ENCODE data around the gene RECQL5. TPM values are rescaled to one million over a fixed set of nuclear protein-coding genes. Genes with fewer than 3 reads are reported as not detected.

RECQL5 gene
- total RNA-seq, 2 experiments from 2014 or later: 90.0 to 139 TPM

- no peak overlapping the region for H3K27ac ChIP-seq (ENCODE audit: low read depth, low read length, poor library complexity, severe bottlenecking)
- no peak overlapping the region for H3K4me3 ChIP-seq (ENCODE audit: low read depth, low read length, poor library complexity, severe bottlenecking)
- TF ChIP-seq EZH2phosphoT487 (IDR thresholded peaks at IDR 0.05; ENCODE audit: borderline replicate concordance, low read depth, low read length): no peak
- TF ChIP-seq, protein P1, sequence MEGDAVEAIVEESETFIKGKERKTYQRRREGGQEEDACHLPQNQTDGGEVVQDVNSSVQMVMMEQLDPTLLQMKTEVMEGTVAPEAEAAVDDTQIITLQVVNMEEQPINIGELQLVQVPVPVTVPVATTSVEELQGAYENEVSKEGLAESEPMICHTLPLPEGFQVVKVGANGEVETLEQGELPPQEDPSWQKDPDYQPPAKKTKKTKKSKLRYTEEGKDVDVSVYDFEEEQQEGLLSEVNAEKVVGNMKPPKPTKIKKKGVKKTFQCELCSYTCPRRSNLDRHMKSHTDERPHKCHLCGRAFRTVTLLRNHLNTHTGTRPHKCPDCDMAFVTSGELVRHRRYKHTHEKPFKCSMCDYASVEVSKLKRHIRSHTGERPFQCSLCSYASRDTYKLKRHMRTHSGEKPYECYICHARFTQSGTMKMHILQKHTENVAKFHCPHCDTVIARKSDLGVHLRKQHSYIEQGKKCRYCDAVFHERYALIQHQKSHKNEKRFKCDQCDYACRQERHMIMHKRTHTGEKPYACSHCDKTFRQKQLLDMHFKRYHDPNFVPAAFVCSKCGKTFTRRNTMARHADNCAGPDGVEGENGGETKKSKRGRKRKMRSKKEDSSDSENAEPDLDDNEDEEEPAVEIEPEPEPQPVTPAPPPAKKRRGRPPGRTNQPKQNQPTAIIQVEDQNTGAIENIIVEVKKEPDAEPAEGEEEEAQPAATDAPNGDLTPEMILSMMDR (conservative IDR thresholded peaks at IDR 0.05; ENCODE audit: low read length): peak; percentile 77
- H3K9me3 ChIP-seq (ENCODE audit: low read length): no peaks in the 10 kb centered on the region
- no peaks in the 10 kb centered on the region for H4K20me1 ChIP-seq (ENCODE audit: insufficient read depth, low read length)
- H3K9me2 ChIP-seq (ENCODE audit: insufficient read depth, low read length): no peaks in the 10 kb centered on the region
- ChIA-PET POLR2A (no interaction called here), CTCF (ENCODE audit: unreplicated experiment) (interaction anchor here (1.0 to 1.4 kb wide), 3 partner anchors 13 to 129 kb away, joined by 3 to 6 read pairs (median 3); partner anchors contain the start of gene SMIM5)
- no peak overlapping the region for H2AFZ ChIP-seq (ENCODE audit: low read length)
- intact Hi-C loops (cut with micrococcal nuclease; ENCODE audit: unreplicated experiment): loop anchor here (1.0 kb wide), 1 partner anchor 131 kb away; no protein-coding TSS in a partner anchor
- DNase-seq (ENCODE audit: low spot score): peak; percentile 33
- H3K4me1 ChIP-seq (ENCODE audit: insufficient read depth, low read length, poor library complexity, severe bottlenecking): no peaks in the 10 kb centered on the region
- H3K36me3 ChIP-seq (ENCODE audit: insufficient read depth, low read length): no peaks in the 10 kb centered on the region
- no peaks in the 10 kb centered on the region for H3K79me2 ChIP-seq (ENCODE audit: insufficient read depth, low read depth, low read length)
- no peak overlapping the region for H3K4me2 ChIP-seq (ENCODE audit: low read length)
- BruUV-seq (replicated peaks): no TSS peak
Observed at GRCh38 chr17:75619506-75620431, 47.2 kb downstream of the RECQL5 start.

DNA sequence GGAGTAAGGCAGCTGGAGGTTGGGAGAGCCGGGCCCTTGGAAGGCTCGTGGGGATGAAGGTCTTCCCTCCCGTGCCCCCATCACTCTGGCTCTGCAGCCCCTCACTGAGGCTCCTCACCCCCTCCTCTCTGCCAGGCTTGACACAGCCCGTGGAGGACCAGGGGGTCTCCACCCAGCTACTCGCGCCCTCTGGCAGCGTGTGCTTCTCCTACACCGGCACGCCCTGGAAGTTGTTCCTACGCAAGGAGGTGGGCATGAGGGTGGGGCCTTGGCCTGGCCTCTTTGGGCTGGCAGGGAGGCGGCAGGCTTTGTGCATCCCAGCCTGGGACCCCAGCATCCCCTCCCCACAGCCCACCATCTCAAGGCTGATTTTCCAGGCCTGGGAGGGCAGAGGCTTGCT, 49.3 kb downstream of the RECQL5 start:
- no peaks in the 10 kb centered on the region for H3K4me1 ChIP-seq (ENCODE audit: insufficient read depth, low read length, poor library complexity, severe bottlenecking)
- H3K4me3 ChIP-seq (ENCODE audit: low read depth, low read length, poor library complexity, severe bottlenecking): no peak overlapping the region
- H4K20me1 ChIP-seq (ENCODE audit: insufficient read depth, low read length): no peaks in the 10 kb centered on the region
- BruUV-seq (replicated peaks): no TSS peak
- TF ChIP-seq EZH2phosphoT487 (IDR thresholded peaks at IDR 0.05; ENCODE audit: borderline replicate concordance, low read depth, low read length): no peak
- TF ChIP-seq, protein P1 (conservative IDR thresholded peaks at IDR 0.05; ENCODE audit: low read length): no peak
- H3K9me3 ChIP-seq (ENCODE audit: low read length): no peaks in the 10 kb centered on the region
- ChIA-PET POLR2A (no interaction called here), CTCF (ENCODE audit: unreplicated experiment) (interaction anchor here (1.0 kb wide), 1 partner anchor 130 kb away, joined by 5 read pairs; no protein-coding TSS in a partner anchor)
- no peaks in the 10 kb centered on the region for H3K79me2 ChIP-seq (ENCODE audit: insufficient read depth, low read depth, low read length)
- H2AFZ ChIP-seq (ENCODE audit: low read length): no peak overlapping the region
- DNase-seq (ENCODE audit: low spot score): no peak
- no peak overlapping the region for H3K4me2 ChIP-seq (ENCODE audit: low read length)
- intact Hi-C loops (cut with micrococcal nuclease; ENCODE audit: unreplicated experiment): no loop called here
- H3K27ac ChIP-seq (ENCODE audit: low read depth, low read length, poor library complexity, severe bottlenecking): no peak overlapping the region
- H3K9me2 ChIP-seq (ENCODE audit: insufficient read depth, low read length): no peaks in the 10 kb centered on the region
- no peaks in the 10 kb centered on the region for H3K36me3 ChIP-seq (ENCODE audit: insufficient read depth, low read length)

- no peak for TF ChIP-seq EZH2phosphoT487 (IDR thresholded peaks at IDR 0.05; ENCODE audit: borderline replicate concordance, low read depth, low read length)
- TF ChIP-seq, protein P1 (conservative IDR thresholded peaks at IDR 0.05; ENCODE audit: low read length): no peak
- Histone ChIP-seq H4K20me1 (ENCODE audit: insufficient read depth, low read length) (no peaks in the 10 kb centered on the region), H3K9me3 (ENCODE audit: low read length) (no peaks in the 10 kb centered on the region), H3K9me2 (ENCODE audit: insufficient read depth, low read length) (no peaks in the 10 kb centered on the region), H3K4me1 (ENCODE audit: insufficient read depth, low read length, poor library complexity, severe bottlenecking) (no peaks in the 10 kb centered on the region), H3K27ac (ENCODE audit: low read depth, low read length, poor library complexity, severe bottlenecking) (no peak overlapping the region), H3K36me3 (ENCODE audit: insufficient read depth, low read length) (no peaks in the 10 kb centered on the region), H3K4me3 (ENCODE audit: low read depth, low read length, poor library complexity, severe bottlenecking) (no peak overlapping the region), H3K79me2 (ENCODE audit: insufficient read depth, low read depth, low read length) (no peaks in the 10 kb centered on the region), H3K4me2 (ENCODE audit: low read length) (no peak overlapping the region), H2AFZ (ENCODE audit: low read length) (no peak overlapping the region)
- no TSS peak for BruUV-seq (replicated peaks)
- intact Hi-C loops (cut with micrococcal nuclease; ENCODE audit: unreplicated experiment): no loop called here
- POLR2A ChIA-PET: interaction anchor here (1.0 kb wide), 1 partner anchor 163 kb away, joined by 4 read pairs; a partner anchor contains a TSS
- DNase-seq (ENCODE audit: low spot score): no peak
- CTCF ChIA-PET (ENCODE audit: unreplicated experiment): interaction anchor here (0.6 to 1.0 kb wide), 2 partner anchors 130 to 145 kb away, joined by 5 to 16 read pairs; no protein-coding TSS in a partner anchor
Observed at GRCh38 chr17:75617218-75617617, 49.7 kb downstream of the RECQL5 start.
